Measurements from ENCODE around the gene FBRSL1. TPM values are rescaled to one million over a fixed set of nuclear protein-coding genes. Genes with fewer than 3 reads are reported as not detected.

Gene FBRSL1
- total RNA-seq, 1 experiment from 2014 or later = 124 TPM

DNA sequence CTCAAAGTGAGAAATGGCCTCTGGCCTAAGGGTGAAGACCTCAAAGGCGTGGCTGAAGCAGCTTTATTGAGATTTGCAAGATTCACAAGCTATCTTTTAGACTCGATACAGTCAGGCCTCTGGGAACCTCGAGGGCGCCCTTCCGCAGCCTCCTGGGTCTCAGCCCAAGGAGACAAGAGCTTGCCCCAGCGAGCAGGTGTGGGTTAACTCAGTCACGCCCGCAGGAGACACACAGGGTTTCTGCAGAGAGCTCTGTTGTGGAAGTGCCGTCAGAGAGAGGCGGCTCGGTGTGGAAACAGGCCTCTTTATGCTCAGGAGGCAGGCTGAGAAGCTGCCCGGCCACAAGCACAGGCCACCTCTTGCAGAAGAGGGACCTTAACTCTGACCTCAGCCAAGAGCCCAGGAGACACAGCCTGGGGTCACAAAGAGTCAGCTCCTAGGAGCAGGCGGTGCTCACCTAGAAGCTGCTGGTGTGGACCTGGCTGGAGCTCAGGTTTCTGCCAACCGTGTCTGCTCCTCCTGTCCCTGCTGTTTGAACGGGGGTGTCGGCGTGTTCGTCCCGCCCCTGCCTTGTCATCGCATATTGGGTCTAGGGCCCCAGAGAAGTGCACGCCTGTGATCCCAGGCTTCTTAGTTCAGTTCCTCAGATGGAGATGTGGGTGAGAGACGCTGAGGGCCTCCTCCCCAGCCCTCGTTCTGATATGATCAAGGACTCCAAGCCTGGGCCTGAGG, 42.1 kb upstream of the FBRSL1 start:
- intact Hi-C loops (cut with micrococcal nuclease) = no loop called here
- Histone ChIP-seq H4K20me1 (ENCODE audit: insufficient read depth) (no peaks in the 10 kb centered on the region), H3K36me3 (ENCODE audit: control insufficient read depth in 1 of 2, insufficient read depth in 2 of 2, low read length in 2 of 2) (no peaks in the 10 kb centered on the region), H3K27ac (ENCODE audit: low read depth, low read length) (no peak overlapping the region), H3K4me3 (replicated peaks in 1 of 2; ENCODE audit: low read depth in 1 of 2, low read length in 2 of 2) (no peak overlapping the region), H3K79me2 (ENCODE audit: insufficient read depth, low read length) (no peaks in the 10 kb centered on the region), H3K4me2 (ENCODE audit: low read length) (no peak overlapping the region), H3K9me2 (ENCODE audit: insufficient read depth) (no peaks in the 10 kb centered on the region), H3K9ac (ENCODE audit: low read length) (no peak overlapping the region), H3K4me1 (ENCODE audit: control insufficient read depth in 1 of 2, insufficient read depth in 2 of 2, low read length in 2 of 2) (peaks cover 0 to 13% of the 10 kb centered on the region in 2 experiments; a peak in 2 of 4 replicates), H2AFZ (ENCODE audit: low read depth, low read length, poor library complexity, severe bottlenecking) (no peak overlapping the region), H3K9me3 (ENCODE audit: control insufficient read depth in 1 of 2, insufficient read depth in 1 of 2, low read depth in 1 of 2, low read length in 2 of 2) (no peaks in the 10 kb centered on the region), H3K27me3 (ENCODE audit: insufficient read depth, low read length) (no peaks in the 10 kb centered on the region)
- DNase-seq (ENCODE audit: low read depth, low spot score) (no peak), ATAC-seq (no peak)
- BruUV-seq (replicated peaks) = no TSS peak
- ChIA-PET RAD21 (ENCODE audit: low non-redundant PET in 1 of 2, low total read pairs in 2 of 2, uncharacterized antibody in 2 of 2, unreplicated experiment in 2 of 2) (no interaction called here), POLR2A (no interaction called here), CTCF (no interaction called here)
- TF ChIP-seq FOSL1 (IDR thresholded peaks at IDR 0.05; ENCODE audit: low read depth) (no peak), TCF7L2 (IDR thresholded peaks at IDR 0.05; ENCODE audit: borderline replicate concordance, extremely low read depth, insufficient read depth, insufficient read length) (no peak), SRF (IDR thresholded peaks at IDR 0.05; ENCODE audit: low read depth) (no peak), EZH2 (IDR thresholded peaks at IDR 0.05) (no peak), ZBTB33 (IDR thresholded peaks at IDR 0.05; ENCODE audit: extremely low read depth, insufficient replicate concordance, low read length) (no peak), POLR2AphosphoS5 (IDR thresholded peaks at IDR 0.05; ENCODE audit: low read depth, low read length) (no peak), POLR2A (IDR thresholded peaks at IDR 0.05; ENCODE audit: borderline replicate concordance, extremely low read depth, insufficient read depth, insufficient read length) (no peak), JUND (IDR thresholded peaks at IDR 0.05) (no peak), RAD21 (IDR thresholded peaks at IDR 0.05; ENCODE audit: low read depth) (no peak), REST (IDR thresholded peaks at IDR 0.05; ENCODE audit: low read depth) (no peak)
